Gastroesophageal sphincter (tissue), 4 donors: ENCODE results near the gene TREML4. TPM values are rescaled to one million over a fixed set of nuclear protein-coding genes. Genes with fewer than 3 reads are reported as not detected.

Experiments used
- ATAC-seq: fragments of 150-250 bp; one replicate; pipeline ENCODE4 v1.9.1; 2016; ENCODE audit warnings: mild to moderate bottlenecking, moderate library complexity
- H3K27ac ChIP-seq, 4 donors: fragments of 200-600 bp; sonication (generic) in 3 of 4; 1 replicate in 3 of 4; 2 replicates in 1 of 4; pipeline ENCODE4 v1.5.1; 2016 to 2019
- H3K27me3 ChIP-seq: fragments of 200-600 bp; sonication (generic); one replicate; pipeline ENCODE4 v1.5.1; 2019
- H3K36me3 ChIP-seq, 2 donors: fragments of 200-600 bp; sonication (generic); one replicate each; pipeline ENCODE4 v1.5.1; 2019; ENCODE audit warnings: control low read depth in 1 of 2
- H3K4me1 ChIP-seq, 3 donors: fragments of 200-600 bp; sonication (generic); 1 replicate in 2 of 3; 2 replicates in 1 of 3; pipeline ENCODE4 v1.5.1; 2016 to 2019; ENCODE audit warnings: control low read depth in 2 of 3
- H3K4me3 ChIP-seq, 2 donors: fragments of 200-600 bp; sonication (generic); one replicate each; pipeline ENCODE4 v1.5.1; 2019; ENCODE audit warnings: mild to moderate bottlenecking in 1 of 2, moderate library complexity in 1 of 2
- H3K9me3 ChIP-seq, 3 donors: fragments of 200-600 bp; sonication (generic); one replicate each; pipeline ENCODE4 v1.5.1; 2017 to 2019; ENCODE audit warnings: control low read depth in 2 of 3
- CTCF ChIP-seq, 4 experiments: fragments of 200-600 bp in 2 of 4; fragments of 450-650 bp in 2 of 4; sonication (generic) in 1 of 4; IDR thresholded peaks; one replicate each; pipeline ENCODE4 v1.5.1; 2017 to 2019; ENCODE audit warnings: antibody characterized with exemption in 4 of 4, mild to moderate bottlenecking in 2 of 4, moderate library complexity in 2 of 4
- EP300 ChIP-seq: sonication (generic); formaldehyde crosslinking; IDR thresholded peaks from one replicate; pipeline ENCODE4 v1.6.1; 2017; ENCODE audit warnings: antibody characterized with exemption, mild to moderate bottlenecking
- POLR2A ChIP-seq, 2 donors: fragments of 450-650 bp; IDR thresholded peaks; one replicate each; pipeline ENCODE4 v1.6.1; 2017; ENCODE audit warnings: antibody characterized with exemption in 2 of 2, mild to moderate bottlenecking in 2 of 2, moderate library complexity in 1 of 2
- POLR2AphosphoS5 ChIP-seq: sonication (generic); formaldehyde crosslinking; IDR thresholded peaks from one replicate; pipeline ENCODE4 v1.6.1; 2017; ENCODE audit warnings: antibody characterized with exemption
- WGBS, 2 donors: methylation state at CpG; one replicate each; pipeline ENCODE4 v1.1.5; 2018; ENCODE audit warnings: low coverage in 1 of 2; 5-methylcytosine and 5-hydroxymethylcytosine counted together
- total RNA-seq, 4 donors: library from RNA; depleted of rRNA; stranded (reverse); fragments of >200 nt; gene quantifications; one replicate each; pipeline ENCODE4 v1.1.0, GENCODE V29; 2016

TREML4 gene
- total RNA-seq, 4 donors from 2014 or later, result not detected

DNA sequence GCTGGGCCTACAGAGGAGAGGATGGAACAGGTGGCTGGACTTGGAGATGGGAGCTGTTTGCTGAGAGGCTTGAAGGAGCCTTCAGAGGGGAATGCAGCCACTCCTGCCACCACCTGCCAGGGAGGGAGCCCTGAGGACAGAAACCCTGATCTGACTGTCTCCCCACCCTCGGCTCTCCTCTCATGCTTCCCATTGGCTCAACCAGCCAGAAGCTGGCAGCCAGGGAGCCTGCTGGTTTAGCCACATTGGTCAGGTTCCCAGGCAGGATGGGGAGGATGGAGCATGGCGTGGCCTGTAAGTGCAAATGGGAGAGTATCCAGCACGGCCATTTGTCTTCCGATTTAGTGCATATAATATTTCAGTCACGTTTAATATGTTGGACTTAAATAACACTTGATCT is 45.6 kb downstream of the TREML4 start:
- Histone ChIP-seq H3K4me3 (no peak overlapping the region), H3K4me1 (peaks cover 0 to 2% (median 0%) of the 10 kb centered on the region in 3 donors), H3K27ac (no peak overlapping the region), H3K36me3 (no peaks in the 10 kb centered on the region), H3K9me3 (no peaks in the 10 kb centered on the region), H3K27me3 (peaks cover 41% of the 10 kb centered on the region)
- 72% methylated on average over 3 of the region's 5 CpGs; no CpG with 5 or more reads in 1 of the 2 donors for WGBS, 2 donors
- TF ChIP-seq POLR2AphosphoS5 (no peak), CTCF (IDR thresholded peaks at IDR 0.05) (no peak), POLR2A (IDR thresholded peaks at IDR 0.05) (no peak), EP300 (no peak)
- ATAC-seq, result no peak

DNA sequence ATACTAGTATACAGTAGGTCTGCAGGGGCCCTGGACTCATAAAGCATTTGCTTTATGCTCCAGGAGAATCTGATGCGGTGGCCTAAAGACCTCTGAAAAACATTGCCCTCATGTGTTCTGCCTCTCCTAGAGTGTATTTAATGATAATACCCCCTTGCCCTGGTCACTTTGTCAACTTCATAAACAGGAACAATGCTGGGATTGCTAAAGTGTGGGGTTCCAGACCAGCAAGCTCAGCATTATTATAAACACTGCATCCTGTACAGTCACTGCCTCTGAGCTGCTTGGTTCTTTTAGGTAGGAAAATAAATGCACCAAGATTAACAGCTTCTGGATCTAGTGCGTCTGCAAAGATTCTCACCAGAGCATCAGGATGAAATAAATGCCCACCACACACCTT is 46.1 kb downstream of the TREML4 start:
- Histone ChIP-seq H3K4me1 (peaks cover 0 to 5% (median 0%) of the 10 kb centered on the region in 3 donors), H3K27ac (no peak overlapping the region), H3K9me3 (no peaks in the 10 kb centered on the region), H3K36me3 (no peaks in the 10 kb centered on the region), H3K4me3 (no peak overlapping the region), H3K27me3 (peaks cover 41% of the 10 kb centered on the region)
- no peak for ATAC-seq
- 68 to 100% methylated on average over 1 to 2 of the region's 2 CpGs for WGBS, 2 donors
- TF ChIP-seq POLR2AphosphoS5, result no peak
- TF ChIP-seq CTCF (IDR thresholded peaks at IDR 0.05), result no peak
- TF ChIP-seq EP300, result no peak
- no peak for TF ChIP-seq POLR2A (IDR thresholded peaks at IDR 0.05)

- no peak overlapping the region for H3K4me3 ChIP-seq
- no peaks in the 10 kb centered on the region for H3K36me3 ChIP-seq
- no peaks in the 10 kb centered on the region for H3K9me3 ChIP-seq
- WGBS, 2 donors, result 70 to 89% methylated on average over 3 of the region's 4 CpGs
- H3K27me3 ChIP-seq, result peaks cover 41% of the 10 kb centered on the region
- peaks cover 0 to 5% (median 0%) of the 10 kb centered on the region in 3 donors for H3K4me1 ChIP-seq
- H3K27ac ChIP-seq, result no peak overlapping the region
- no peak for TF ChIP-seq CTCF (IDR thresholded peaks at IDR 0.05)
- TF ChIP-seq POLR2A (IDR thresholded peaks at IDR 0.05), result no peak
- TF ChIP-seq EP300, result no peak
- TF ChIP-seq POLR2AphosphoS5, result no peak
- ATAC-seq, result no peak
Observed at GRCh38 chr6:41275489-41275888, 47.3 kb downstream of the TREML4 start.

GRCh38 chr6:41277605-41278004 is 49.5 kb downstream of the TREML4 start:
- peaks cover 36% of the 10 kb centered on the region for H3K27me3 ChIP-seq
- no CpG with 5 or more reads among the region's 2 CpGs for WGBS, 2 donors

More at GRCh38 chr6:41277605-41278004, 49.5 kb downstream of the TREML4 start:
- no peak overlapping the region for H3K27ac ChIP-seq
- H3K4me3 ChIP-seq, result no peak overlapping the region
- TF ChIP-seq POLR2AphosphoS5, result no peak
- no peak for TF ChIP-seq CTCF (IDR thresholded peaks at IDR 0.05)
- no peak for TF ChIP-seq POLR2A (IDR thresholded peaks at IDR 0.05)
- TF ChIP-seq EP300, result no peak
- no peaks in the 10 kb centered on the region for H3K36me3 ChIP-seq
- peaks cover 0 to 5% (median 0%) of the 10 kb centered on the region in 3 donors for H3K4me1 ChIP-seq
- no peaks in the 10 kb centered on the region for H3K9me3 ChIP-seq
- ATAC-seq, result no peak
